NK-92 (cell line): ENCODE results near the gene PPP1R2.
"Not testable (repeated sequence)": the region's sequence is repeated elsewhere in the genome, so short reads cannot be mapped to it uniquely, and the experiment has no call there.

Experiments used
- DNase-seq: peaks from one replicate; lab custom pipeline; 2025; ENCODE audit not compliant: unreplicated experiment; lab: John Stamatoyannopoulos, UW

The PPP1R2 gene

DNA sequence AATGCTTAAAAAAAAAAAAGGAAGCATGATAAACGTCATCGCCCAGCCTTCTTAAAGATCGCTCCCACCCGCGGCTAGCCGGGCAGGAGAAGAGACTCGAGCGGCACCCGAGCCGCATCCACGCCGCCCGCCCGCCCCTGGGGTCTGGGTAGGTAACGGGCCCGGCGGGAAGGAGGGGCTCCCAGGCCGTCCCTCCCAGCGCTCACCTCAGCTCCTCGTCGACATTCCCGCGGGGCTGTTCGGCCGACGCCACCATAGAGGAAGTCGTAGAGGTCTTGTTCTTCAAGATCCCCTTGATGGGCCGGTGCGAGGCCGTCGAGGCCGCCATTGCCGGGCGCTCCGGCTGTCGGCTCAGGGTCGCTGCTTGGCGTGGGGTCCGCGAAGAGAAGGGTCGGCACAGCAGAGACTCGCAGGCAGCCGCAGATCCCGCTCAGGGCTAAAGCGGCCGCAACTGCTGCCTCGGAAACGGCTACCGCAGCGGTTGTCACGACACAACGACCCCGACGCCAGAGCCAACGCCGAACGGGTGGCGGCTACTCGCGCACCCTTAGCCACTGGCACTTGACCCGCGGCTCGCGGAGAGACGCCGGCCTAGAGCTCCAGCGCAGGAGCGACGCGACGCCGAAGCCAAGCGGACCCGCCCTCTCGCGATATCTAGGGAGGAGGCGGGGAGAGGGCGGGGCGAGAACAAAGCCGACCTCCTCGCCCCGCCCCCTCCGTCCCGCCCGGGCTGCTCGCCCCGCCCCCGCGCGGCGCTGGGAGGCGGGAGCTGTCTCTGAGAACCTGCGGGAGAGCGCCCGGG lies at the start of gene PPP1R2:
Gene PPP1R2, minus strand, starts transcription at position 628 of the 802 bp plus-strand sequence. Its CDS starts 300 bp downstream, at position 328.
- peak; percentile 33 for DNase-seq

DNA sequence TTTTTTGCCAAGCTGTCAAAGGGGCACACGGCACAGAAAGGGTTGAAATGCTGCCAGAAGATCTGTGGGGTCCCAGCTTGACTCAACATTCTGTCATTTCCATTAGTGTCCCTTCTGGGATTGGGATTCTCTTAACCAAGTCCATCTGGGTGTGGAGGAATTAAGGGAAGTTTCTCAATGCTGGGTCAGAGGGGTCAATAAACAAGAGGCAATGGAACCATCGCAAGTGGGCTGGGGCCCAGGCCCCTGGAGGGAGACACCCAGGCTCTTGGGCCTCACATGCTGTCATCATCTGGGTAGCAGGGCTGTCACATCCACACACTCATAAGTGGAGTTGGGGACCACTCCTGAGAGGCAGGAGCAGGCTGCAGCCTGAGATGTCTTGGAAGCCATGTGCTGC lies 48.7 kb upstream of the PPP1R2 start:
- DNase-seq: no peak

DNA sequence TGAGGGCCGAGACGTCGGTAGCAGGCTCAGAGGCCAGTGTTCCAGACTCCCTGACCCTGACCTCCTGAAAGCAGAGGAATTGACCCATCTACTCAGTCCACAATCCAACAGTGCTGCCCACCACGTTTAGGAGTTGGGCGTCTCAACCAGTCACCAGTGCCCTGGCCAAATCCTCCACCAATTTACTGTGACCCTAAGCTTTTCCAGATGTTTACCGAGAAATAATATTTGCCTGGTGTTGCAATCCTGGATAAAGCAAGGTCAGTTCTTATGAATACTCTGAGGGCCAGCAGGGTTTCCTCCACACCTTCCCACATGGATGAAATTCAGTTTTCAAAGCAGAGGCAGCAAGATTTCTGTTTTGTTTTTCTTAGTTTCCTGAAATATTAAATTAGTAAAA lies 48.1 kb upstream of the PPP1R2 start:
- no peak for DNase-seq

DNA sequence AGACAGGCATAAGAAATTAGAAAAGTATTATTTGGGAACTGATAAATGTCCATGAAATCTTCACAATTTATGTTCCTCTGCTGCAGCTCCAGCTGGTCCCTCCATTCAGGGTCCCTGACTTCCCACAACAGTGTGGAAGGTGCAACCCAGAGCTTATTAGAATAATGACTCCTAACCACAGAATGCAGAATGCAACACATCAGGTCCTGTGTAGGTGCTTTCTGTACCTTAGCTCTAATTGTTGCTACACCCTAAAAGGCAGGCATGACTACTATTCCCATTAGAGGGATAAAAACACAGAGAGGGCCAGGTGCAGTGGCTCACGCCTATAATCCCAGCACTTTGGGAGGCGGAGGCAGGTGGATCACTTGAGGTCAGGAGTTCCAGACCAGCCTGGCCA lies 47.3 kb upstream of the PPP1R2 start:
- not testable (repeated sequence) for DNase-seq

DNA sequence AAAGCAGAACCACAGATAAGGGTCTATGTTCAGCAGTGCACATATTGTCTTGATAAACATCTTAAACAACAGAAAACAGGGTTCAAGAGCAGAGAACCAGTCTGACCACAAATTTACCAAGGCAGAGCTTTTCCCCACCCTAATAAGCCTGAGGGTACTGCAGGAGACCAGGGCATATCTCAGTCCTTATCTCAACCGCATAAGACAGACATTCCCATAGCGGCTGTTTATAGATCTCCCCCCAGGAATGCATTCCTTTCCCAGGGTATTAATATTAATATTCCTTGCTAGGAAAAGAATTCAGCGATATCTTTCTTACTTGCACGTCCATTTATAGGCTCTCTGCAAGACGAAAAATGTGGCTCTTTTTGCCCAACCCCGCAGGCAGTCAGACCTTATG lies 46.7 kb upstream of the PPP1R2 start:
- not testable (repeated sequence) for DNase-seq

DNA sequence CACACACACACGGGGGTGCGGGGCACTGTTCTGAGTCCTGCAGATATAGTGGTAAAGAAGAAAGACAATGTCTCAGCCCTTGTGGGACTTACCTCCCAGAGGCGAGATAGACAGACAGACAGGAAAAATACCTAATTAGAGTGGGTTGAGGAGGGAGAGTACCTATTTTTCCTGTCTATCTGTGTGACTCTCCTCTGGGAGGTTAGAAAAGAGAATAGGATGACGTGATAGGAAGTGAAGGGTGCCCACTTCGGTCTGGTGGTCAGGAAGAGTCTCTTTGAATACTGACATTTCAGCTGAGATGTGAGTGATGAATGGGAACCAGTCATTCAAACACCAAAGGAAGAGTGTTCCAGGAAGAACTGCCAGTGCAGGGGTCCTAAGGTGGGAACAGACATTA lies 44.7 kb upstream of the PPP1R2 start:
- DNase-seq: no peak

DNA sequence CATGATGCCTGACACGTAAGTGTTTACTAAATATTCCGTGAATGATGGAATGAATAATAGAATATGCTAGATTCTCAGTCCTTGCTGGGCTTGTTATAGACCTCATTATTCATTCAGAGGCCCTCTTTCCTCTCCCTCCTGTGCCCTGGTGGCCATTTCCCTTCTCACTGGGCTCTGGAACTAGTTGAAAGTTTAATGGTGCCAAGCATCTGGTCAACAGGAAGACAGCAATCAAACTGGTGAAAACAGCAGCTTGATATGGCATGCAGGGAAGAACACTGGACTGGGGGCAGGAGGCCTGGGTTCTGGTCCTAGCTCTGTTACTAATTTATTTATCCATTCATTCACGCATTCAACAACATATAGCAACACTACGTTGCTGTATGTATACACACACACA lies 44.3 kb upstream of the PPP1R2 start:
- DNase-seq: no peak

DNA sequence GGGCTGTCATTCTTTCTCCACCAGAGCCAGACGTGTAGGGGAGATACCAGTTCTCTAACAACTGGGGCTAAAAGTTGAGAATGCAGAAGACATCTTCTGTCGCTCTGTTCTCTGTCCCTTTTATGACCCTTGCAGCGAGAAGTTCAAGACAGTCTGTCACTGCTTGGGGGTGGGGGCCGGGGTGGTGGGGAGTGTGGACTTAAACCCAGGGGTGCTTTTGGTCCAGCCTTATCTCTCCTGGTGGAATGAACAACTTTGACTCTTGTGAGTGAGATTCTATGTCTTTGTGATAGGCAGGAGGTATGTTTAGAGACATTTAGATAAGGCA lies 41.4 kb upstream of the PPP1R2 start:
- no peak for DNase-seq

DNA sequence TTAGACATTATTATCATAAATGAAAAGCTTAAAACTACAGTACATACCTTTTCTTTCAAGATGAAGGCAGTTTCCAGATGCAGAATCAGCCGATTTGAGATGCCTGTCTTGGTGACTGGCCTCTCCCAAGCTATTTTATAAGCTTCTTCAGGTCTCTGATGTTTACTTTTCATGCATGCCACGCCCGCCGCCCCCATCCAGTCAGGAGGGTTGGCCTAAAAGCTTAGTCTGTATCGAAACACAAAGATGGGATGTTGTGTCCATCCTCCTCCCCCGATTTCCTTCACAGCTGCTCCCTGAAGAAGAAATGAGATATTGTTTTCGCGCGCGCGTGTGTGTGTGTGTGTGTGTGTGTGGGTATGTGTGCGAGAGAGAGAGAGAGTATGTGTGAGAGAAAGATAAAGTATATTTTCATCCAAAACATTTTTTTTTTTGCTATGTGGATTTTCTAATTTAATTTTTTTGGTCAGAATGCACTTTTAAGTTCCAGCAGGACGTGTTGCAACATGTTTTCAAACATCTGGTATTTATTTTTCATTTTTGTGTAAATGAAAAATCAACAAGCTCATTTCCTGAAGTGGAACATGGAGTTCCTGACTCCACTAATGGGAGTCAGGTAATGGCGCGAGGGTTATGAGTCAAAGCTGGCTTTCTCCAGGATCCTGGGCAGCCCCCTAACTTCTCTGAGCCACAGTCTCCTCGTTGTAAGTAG lies 40.9 kb upstream of the PPP1R2 start, which contains the start of gene APOD:
Gene APOD, minus strand, starts transcription at position 110 of the 712 bp plus-strand sequence. CDS start 4,479 bp downstream, outside the sequence.
- no peak for DNase-seq

DNA sequence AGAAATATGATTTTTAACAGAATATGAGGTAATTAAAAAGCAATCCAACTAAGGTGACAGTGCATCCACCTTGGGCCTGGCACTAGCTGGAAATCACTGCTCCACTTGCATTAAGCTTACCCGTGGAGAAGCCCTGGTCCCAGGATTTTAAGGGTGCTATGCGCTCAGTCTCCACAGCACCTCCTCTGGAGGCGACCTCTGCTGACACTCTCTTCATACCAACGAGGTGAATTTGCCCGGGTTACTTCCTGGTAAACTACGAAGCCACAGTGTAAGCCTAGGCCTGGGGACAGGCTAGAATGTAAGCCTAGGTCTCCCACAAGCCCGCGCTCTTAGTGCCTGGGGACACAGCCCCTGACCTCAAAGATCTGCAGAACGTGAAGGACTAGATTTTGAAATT lies 39.8 kb upstream of the PPP1R2 start:
- DNase-seq: no peak

DNA sequence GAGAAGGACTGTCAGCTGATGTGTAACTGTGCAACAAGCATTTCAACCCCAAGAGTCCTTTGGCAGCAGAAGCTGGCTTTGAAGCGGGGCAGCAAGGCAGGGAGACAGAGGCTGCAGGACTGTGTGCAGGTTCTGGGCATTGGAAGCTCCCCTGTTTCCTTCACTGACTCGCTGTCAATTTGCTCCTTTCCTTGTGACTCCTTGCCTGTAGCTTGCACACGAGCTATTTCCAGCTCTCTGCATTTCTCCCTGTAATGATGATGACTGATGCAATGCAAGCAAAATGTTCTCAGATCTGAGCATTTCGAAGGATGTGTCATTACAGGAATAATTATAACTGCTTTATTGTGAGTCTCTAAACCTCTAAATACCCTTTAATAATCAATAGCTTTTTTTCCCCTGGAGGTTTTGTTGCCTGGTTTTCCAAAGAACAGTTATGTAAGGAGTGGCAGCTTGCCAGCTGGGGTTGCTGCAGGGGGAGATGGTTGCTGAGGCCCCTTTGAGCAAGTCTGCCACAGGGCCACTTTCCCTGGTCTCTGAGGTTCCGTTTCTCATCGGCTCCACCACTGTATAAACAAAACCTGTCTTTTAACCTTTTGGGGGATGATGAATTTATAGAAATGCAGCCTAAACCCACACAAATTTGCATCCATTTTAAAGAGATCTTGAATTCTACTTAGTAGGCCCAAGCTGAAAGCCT lies 37.8 kb upstream of the PPP1R2 start:
- DNase-seq: no peak

DNA sequence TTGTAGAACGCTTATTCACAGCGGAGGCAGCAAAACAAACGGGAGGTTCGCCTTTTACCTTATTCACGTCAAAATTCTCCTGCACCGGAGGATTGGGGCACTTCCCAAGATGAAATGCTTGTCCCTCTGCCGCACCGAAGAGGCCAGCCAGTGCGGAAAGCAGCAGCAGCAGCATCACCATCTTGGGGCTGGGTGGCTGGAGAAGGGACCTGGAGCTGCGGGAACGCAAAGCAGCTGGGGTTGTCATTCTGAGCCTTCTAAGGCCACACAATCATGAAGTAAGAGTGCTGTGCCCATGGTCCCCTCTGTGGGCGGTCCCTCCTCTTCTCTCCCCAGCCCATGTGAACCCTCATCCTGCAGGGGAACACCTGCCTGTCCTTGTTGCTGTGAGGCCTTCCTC lies 36.2 kb upstream of the PPP1R2 start:
- DNase-seq: no peak

DNA sequence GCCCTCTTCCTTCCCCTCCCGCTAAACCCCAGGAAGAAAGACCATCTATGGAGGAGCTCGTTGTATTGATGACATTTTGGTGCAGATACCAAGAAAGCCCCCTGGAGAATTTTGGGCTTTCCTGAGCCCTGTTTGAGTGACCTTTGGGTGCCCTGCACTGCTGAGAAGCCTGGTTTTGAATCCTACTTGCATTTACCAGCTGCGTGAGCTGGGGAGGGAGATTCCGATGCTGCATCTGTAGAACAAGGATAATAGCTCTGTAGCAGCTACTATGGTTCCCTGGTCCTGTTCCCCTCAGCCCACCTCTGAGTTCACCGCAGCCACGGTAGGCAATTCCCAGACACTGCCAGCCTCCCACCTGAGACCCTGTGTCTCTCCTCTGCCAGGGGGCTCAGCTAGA lies 35.4 kb upstream of the PPP1R2 start:
- no peak for DNase-seq

DNA sequence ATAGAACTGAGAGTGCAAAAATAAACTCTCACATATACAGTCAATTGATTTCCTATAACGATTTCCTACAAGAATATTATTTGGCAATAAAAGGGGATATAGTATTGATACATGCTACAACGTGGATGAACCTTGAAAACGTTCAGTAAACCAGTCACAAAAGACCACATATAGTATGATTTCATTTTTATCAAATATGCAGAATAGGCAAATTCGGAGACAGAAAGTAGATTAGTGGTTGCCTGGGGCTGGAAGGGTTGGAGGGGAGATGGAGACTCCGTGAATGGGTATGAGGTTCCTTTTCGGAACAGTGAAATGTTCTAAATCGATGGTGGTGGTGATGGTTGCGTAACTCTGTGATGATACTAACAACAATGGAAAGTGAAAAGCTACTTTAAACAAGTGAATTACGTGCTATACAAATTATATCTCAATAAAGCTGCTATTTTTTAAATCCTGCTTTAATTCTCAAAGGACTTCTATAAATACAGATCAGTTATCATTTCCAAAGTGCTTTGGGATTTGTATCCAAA lies 34.6 kb upstream of the PPP1R2 start:
- no peak for DNase-seq

DNA sequence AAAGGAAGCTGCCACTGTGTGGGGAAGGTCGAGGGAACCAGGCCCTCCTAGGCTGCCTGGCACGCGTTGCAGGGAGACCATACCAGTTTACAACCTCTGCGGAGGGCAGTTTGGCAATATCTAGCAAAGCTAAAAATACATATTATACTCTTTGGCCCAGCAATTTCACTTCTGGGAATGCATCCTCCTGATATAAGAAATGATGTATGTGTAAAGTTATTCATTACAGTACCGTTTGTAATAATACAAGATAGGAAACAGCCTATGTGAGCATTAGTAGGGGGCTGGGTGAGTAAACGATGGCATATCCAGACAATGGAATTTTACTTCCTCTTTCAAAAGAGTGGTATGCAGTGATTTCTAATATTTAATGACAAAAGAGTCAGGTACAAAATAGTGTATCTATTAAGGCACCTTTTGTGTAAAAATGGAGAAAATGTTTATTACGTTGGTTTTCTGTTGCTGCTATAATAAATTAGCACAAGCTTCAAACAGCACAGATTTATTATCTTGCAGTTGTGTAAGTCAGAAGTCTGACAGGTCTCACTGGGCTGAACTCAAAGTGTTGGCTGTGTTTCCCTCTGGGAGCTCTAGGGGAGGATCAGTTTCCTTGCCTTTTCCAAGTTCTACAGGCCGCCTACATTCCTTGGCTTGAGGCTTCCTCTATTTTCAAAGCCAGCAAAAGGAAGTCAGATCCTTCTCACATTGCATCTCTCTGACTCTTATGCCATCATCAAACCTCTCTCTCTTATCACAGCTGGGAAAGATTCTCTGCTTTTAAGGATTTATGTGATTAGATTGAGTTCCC lies 31.6 kb upstream of the PPP1R2 start:
- DNase-seq: no peak

DNA sequence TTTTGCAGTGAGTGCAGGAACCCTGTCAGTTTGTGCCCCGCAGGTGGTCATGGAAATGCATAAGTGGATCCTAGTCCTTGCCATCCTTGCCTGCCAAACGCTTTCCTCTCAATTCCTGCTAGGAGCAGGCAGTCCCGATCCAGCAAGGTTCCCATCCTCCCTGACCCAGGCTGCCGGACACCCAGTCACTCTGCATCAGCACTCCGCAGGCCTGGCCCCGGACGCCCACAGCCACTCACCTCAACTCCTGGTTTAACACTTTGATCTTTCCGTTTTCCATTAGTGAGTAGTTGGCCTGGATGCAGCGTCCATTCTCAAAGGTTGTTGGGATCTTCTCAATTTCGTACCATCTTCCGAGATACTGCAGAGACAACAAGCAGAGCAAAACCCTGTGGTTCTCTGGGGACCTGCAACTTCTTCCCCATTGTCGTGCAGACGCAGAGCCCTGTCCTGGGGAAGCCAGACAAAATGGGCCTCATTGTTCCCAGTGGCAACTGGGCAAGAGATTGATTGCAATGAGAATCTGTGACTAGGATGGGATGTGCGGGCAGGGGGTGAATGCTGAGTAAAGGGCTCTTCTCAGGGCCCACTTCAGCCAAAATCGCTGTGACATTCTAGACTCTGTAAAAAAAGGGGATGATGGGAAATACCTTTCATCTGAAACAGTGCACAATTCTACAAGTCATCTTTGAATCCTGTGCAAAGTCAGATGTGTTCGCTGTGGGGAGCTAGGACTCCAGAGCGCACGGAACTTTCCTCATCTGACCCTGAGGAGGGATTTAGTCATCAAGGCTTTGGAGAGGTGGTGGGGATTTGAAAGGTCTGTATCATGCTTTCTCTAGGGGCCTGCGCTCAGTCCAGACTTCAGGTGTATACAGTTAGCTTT lies 30.7 kb upstream of the PPP1R2 start:
- DNase-seq: no peak

DNA sequence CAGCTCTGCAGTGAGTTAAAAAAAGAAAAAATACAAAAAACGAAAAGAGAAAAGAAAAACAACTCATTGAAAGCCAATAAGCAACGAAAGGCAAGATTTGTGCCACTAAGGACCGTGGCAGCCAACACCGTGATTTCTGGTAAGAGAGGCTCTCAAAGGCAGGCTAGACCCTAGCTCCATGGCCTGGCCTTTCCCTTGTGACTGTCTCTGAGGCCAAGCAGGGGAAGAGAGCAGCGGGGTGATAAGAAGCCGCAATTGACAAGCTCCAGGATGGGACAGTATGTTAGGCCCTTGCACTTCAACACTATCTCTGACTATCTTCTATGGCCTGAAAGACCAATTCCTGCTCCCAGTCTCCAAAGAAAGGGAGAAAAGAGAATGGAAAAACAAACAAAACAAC lies 28.2 kb upstream of the PPP1R2 start:
- no peak for DNase-seq

DNA sequence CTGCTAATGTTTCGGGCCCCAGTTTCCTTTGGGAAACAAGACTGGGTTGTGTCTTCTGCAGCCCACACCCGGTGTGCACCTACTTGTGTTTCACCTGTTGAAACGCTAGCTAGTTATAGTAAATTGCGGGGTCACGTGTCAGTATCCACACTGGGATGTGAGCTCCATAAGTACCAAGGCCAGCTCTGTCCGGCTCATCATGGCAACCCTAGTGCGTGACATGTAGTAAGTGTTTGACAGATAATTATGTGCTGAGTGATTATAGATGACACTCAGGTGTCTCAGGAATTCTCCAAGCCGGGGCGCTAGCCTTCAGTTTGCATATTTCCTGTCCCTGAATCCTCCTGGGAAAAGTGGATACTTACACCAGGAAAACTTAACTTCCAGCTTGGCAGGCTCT lies 27.8 kb upstream of the PPP1R2 start:
- DNase-seq: no peak

DNA sequence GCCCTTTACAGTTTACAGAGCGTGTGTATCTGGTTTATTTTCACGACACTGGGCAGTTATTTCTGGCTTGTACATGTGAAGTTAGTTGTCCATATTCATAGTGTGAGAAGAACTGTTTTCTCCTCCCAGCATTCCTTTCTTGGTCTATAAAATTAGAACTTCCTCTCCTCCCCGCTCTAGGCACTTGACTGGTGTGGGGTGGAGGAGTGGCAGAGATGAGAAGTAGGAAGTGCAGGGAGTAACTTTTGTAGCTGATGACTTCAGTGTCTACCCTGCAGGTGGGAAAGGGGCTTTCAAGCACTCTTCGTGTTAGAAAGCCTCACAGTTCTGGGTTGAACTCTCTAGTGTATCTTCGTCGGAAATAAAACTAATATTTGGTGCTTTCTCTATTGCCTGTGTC lies 27.2 kb upstream of the PPP1R2 start:
- no peak for DNase-seq

DNA sequence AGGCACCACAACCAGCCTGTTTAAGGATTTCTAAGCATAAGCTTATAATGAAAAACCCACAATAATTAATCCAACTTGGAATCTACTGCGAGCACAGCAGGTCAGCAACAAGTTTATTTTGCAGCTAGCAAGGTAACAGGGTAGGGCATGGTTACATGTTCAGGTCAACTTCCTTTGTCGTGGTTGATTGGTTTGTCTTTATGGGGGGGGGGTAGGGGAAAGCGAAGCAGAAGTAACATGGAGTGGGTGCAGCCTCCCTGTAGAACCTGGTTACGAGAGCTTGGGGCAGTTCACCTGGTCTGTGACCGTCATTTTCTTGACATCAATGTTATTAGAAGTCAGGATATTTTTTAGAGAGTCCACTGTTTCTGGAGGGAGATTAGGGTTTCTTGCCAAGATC lies 25.5 kb upstream of the PPP1R2 start:
- DNase-seq: no peak
